Activated CD8-positive, alpha-beta memory T cell treated with anti-CD3 and anti-CD28 coated beads, Interleukin-2, amount 10 ng/mL, durations not matched to agents 7 days and 5 days (primary cell): Measurements from ENCODE around the gene RUNX1. TPM values are rescaled to one million over a fixed set of nuclear protein-coding genes. Genes with fewer than 3 reads are reported as not detected.

ENCODE experiments used
- ATAC-seq: fragments of 150-1000 bp; cut with Tn5 transposase; one replicate; pipeline ENCODE4 v1.10.0; 2021; ENCODE audit warnings: moderate library complexity
- CTCF ChIA-PET: fragments of 350-600 bp; sonication (Branson Sonifier 250); formaldehyde crosslinking; loops from one replicate; lab custom pipeline; 2021; ENCODE audit warnings: antibody characterized with exemption; lab: Charles Lee
- DNase-seq: peaks from one replicate; pipeline ENCODE4 v3.0.0-alpha.2; 2020
- H3K27ac Mint-ChIP-seq: one replicate; pipeline ENCODE4 v1.8.0; 2021; ENCODE audit warnings: mild to moderate bottlenecking, mixed read lengths
- H3K27me3 Mint-ChIP-seq: one replicate; pipeline ENCODE4 v1.8.0; 2021; ENCODE audit warnings: mixed read lengths
- H3K36me3 Mint-ChIP-seq: one replicate; pipeline ENCODE4 v1.8.0; 2021; ENCODE audit warnings: mild to moderate bottlenecking, mixed read lengths
- H3K4me1 Mint-ChIP-seq: one replicate; pipeline ENCODE4 v1.8.0; 2021; ENCODE audit warnings: mixed read lengths
- H3K4me3 Mint-ChIP-seq: one replicate; pipeline ENCODE4 v1.8.0; 2021; ENCODE audit warnings: mild to moderate bottlenecking, moderate library complexity, mixed read lengths
- H3K9me3 Mint-ChIP-seq: one replicate; pipeline ENCODE4 v1.8.0; 2022; ENCODE audit warnings: low read depth, mixed read lengths
- total RNA-seq, 2 experiments: library from RNA; stranded (reverse); gene quantifications; one replicate each; pipeline ENCODE4 v1.2.3, GENCODE V29; 2021

Gene RUNX1
- total RNA-seq, 2 experiments from 2014 or later: 23.3 to 35.3 TPM

DNA sequence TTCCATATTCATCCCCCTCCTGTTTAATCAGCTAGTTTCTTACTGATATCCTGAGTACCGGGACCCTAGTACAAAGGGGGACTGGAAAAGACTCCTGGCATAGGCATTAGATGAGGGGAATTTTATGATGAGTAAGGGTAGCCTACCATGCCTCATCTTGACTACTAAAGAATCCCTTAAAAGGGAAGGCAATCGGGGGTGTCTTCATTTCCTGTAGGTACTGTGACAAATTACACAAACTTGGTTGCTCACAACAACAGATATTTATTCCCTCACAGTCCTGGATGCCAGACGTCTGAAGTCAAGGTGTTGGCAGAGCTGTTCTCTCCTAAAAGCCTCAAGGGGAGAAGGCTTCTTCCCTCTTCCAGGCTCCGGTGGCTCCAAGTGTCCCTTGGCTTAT, 28.9 kb upstream of the RUNX1 start:
- ATAC-seq: no peak
- peaks cover 8% of the 10 kb centered on the region for H3K4me1 Mint-ChIP-seq

GRCh38 chr21:35077466-35077865, 28.4 kb upstream of the RUNX1 start:
- Mint-ChIP-seq H3K9me3 (peaks cover 2% of the 10 kb centered on the region), H3K27ac (no peak overlapping the region)
- ATAC-seq: no peak

More for the DNA sequence above, 28.9 kb upstream of the RUNX1 start:
- Mint-ChIP-seq H3K4me3 (no peak overlapping the region), H3K27me3 (peaks cover 7% of the 10 kb centered on the region), H3K9me3 (peaks cover 2% of the 10 kb centered on the region), H3K27ac (no peak overlapping the region), H3K36me3 (peaks cover 5% of the 10 kb centered on the region)
- DNase-seq: no peak
- CTCF ChIA-PET: no interaction called here

DNA sequence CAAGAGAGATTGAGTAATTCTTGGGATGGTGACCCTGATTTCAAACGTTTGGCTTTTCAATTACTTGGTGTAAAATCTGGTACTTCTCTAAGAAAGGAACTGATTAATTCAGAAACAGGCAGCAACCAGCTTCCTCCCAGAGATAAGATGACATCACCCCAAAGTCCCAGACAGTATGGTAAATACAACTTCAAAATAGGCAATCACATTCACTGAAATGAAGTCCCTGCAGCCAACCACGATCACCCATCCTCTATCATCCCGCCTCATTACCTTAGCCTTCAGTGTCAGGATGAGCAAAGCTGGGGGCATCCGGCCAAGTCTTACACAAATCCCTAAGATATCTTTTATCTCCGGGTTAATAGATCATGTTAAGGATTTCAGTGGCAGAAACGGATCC, 26.4 kb upstream of the RUNX1 start:
- peaks cover 5% of the 10 kb centered on the region for H3K36me3 Mint-ChIP-seq
- peaks cover 2% of the 10 kb centered on the region for H3K9me3 Mint-ChIP-seq
- peaks cover 6% of the 10 kb centered on the region for H3K27me3 Mint-ChIP-seq
- ATAC-seq (peak; percentile 42), DNase-seq (no peak)
- H3K27ac Mint-ChIP-seq: no peak overlapping the region
- H3K4me3 Mint-ChIP-seq: no peak overlapping the region
- CTCF ChIA-PET: interaction anchor here (1.1 to 1.2 kb wide), 2 partner anchors 12 to 15 kb away, joined by 3 read pairs; no protein-coding TSS in a partner anchor
- peaks cover 8% of the 10 kb centered on the region for H3K4me1 Mint-ChIP-seq

More at GRCh38 chr21:35077466-35077865, 28.4 kb upstream of the RUNX1 start:
- no peak overlapping the region for H3K4me3 Mint-ChIP-seq
- H3K27me3 Mint-ChIP-seq: peaks cover 7% of the 10 kb centered on the region
- H3K4me1 Mint-ChIP-seq: peaks cover 8% of the 10 kb centered on the region
- CTCF ChIA-PET: no interaction called here
- H3K36me3 Mint-ChIP-seq: peaks cover 5% of the 10 kb centered on the region
- DNase-seq: no peak

DNA sequence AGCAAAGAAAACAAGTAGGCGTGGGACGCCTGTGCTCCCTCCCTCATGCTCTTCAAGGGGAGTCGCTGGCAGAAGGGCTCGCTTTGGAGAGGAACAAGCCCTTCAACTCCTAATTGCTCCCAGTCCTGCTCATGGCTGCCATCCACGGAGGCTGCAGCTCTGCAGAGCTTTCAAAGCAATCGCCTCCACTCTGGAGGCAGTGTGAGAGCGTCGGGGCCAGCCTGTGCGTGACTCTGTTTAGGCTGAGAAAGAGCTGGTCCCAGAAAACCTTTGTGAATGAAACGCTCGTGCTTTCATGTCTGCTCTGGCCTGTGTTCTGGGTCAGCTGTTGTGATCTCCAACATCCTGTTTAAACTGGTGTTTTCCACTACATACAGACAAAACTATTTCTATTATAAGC, 23.9 kb upstream of the RUNX1 start:
- peaks cover 6% of the 10 kb centered on the region for H3K27me3 Mint-ChIP-seq
- H3K27ac Mint-ChIP-seq: no peak overlapping the region

DNA sequence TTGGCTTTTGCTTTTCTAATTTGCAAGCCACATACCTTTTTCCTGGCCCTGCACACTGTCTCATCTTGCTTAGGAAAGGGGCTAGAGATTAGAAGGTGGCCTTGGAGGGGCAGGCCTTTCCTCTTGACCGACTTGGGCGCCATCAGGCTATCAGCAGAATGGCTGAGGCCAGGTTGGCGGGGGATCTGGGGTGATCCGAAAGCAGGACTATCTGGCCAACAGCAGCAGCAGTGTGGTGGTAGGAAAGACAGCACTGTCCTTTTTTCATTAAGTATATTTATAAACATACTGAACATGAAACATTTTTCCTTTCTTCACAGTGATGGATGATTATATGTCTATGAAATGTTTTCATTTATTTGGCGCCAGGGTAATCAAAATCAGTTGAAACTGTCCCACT, 23.5 kb upstream of the RUNX1 start:
- ATAC-seq (no peak), DNase-seq (no peak)
- Mint-ChIP-seq H3K27ac (no peak overlapping the region), H3K9me3 (peaks cover 2% of the 10 kb centered on the region), H3K4me3 (no peak overlapping the region), H3K27me3 (peaks cover 6% of the 10 kb centered on the region), H3K4me1 (peaks cover 8% of the 10 kb centered on the region), H3K36me3 (peaks cover 7% of the 10 kb centered on the region)
- CTCF ChIA-PET: no interaction called here

More for the DNA sequence above, 23.9 kb upstream of the RUNX1 start:
- Mint-ChIP-seq H3K4me1 (peaks cover 8% of the 10 kb centered on the region), H3K36me3 (peaks cover 5% of the 10 kb centered on the region), H3K4me3 (no peak overlapping the region), H3K9me3 (peaks cover 2% of the 10 kb centered on the region)
- DNase-seq (no peak), ATAC-seq (no peak)
- CTCF ChIA-PET: no interaction called here

DNA sequence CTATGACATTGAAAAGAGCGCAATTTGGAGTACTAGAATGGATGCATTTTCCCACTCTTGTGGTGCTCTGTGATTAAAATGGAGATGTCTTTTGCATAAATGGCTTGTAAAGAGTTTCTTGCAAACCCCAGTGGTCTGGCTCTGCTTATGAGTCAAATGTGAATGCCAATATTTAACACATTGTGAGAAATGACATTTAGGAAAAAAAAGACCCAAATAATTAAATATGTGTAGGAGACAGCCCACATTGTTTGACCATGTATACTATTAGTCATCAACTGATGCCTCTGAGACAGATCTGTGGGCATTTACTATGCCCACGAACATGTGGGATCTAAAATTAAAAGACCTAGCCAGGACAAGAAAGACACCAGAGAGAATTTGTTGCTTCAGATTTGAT, 22.2 kb upstream of the RUNX1 start:
- Mint-ChIP-seq H3K36me3 (peaks cover 7% of the 10 kb centered on the region), H3K4me1 (peaks cover 8% of the 10 kb centered on the region), H3K27ac (no peak overlapping the region), H3K9me3 (peaks cover 4% of the 10 kb centered on the region), H3K27me3 (peaks cover 6% of the 10 kb centered on the region), H3K4me3 (no peak overlapping the region)
- ATAC-seq: no peak
- DNase-seq: no peak
- CTCF ChIA-PET: no interaction called here

GRCh38 chr21:35070436-35070835, 21.3 kb upstream of the RUNX1 start:
- DNase-seq (no peak), ATAC-seq (no peak)
- no peak overlapping the region for H3K4me3 Mint-ChIP-seq
- no peak overlapping the region for H3K27ac Mint-ChIP-seq
- H3K4me1 Mint-ChIP-seq: peaks cover 5% of the 10 kb centered on the region
- H3K36me3 Mint-ChIP-seq: peaks cover 7% of the 10 kb centered on the region
- CTCF ChIA-PET: no interaction called here
- H3K27me3 Mint-ChIP-seq: peaks cover 9% of the 10 kb centered on the region
- H3K9me3 Mint-ChIP-seq: peaks cover 7% of the 10 kb centered on the region

DNA sequence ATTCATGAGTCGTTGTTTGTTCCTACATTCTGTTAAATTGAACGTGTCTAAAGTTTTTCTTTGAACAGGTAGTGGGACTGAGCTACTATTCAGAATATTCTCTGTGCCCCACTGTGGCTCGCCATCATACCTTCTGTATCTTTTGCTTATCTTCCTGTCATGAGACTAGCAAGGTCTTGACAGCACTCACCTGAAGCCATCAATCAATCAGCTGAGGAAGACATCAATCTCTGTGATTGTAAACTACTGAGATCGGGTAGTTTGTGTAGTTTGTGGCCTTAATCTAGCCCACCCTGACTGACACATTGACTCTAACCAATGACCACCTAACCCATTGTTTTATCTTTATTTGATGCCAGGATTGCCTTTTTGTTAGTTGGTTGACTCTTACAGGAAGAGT, 17.7 kb upstream of the RUNX1 start:
- CTCF ChIA-PET: no interaction called here
- DNase-seq (no peak), ATAC-seq (no peak)
- Mint-ChIP-seq H3K4me1 (peaks cover 8% of the 10 kb centered on the region), H3K9me3 (peaks cover 5% of the 10 kb centered on the region), H3K27me3 (peaks cover 14% of the 10 kb centered on the region), H3K4me3 (no peak overlapping the region), H3K36me3 (peaks cover 4% of the 10 kb centered on the region), H3K27ac (no peak overlapping the region)

DNA sequence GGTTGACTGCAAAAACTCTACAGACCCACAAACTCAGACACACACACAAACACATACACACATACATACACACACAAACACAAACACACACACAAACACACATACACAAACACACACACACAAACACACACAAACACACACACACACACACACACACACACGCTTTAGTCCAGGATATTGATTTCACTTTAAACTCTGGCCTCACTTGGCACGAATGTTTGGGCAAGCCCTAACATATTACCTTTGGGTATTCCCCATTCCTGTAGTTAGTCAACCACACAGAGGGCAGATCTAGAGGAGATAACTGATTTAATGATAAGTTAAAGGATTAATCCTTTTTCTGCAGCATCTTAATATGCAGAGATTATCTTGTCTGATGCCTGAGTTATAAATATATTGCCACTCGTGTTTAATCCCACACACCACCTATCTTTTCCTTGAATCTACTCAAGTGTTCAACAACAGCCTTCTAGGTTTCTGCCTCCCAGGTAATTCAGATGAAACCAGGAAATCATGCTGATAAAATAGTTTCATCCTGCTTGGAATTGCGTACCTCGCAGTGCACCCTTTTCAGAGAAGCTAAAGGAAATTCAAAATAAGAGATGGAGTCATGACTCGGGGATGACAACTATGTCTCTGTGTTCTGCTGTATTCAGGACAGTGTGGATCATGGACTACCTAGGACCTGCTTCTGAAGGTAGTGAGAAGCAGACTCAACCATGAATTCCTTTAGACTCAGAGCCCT, 14.5 kb upstream of the RUNX1 start:
- Mint-ChIP-seq H3K27me3 (peaks cover 10% of the 10 kb centered on the region), H3K36me3 (peaks cover 7% of the 10 kb centered on the region), H3K9me3 (peaks cover 5% of the 10 kb centered on the region), H3K4me3 (no peak overlapping the region), H3K27ac (no peak overlapping the region), H3K4me1 (peaks cover 21% of the 10 kb centered on the region)
- ATAC-seq (no peak), DNase-seq (no peak)
- CTCF ChIA-PET: no interaction called here

GRCh38 chr21:35062016-35062415, 12.9 kb upstream of the RUNX1 start:
- DNase-seq: no peak
- no peak for ATAC-seq
- no peak overlapping the region for H3K27ac Mint-ChIP-seq
- no peak overlapping the region for H3K4me3 Mint-ChIP-seq
- H3K27me3 Mint-ChIP-seq: peaks cover 12% of the 10 kb centered on the region
- H3K36me3 Mint-ChIP-seq: peaks cover 6% of the 10 kb centered on the region
- H3K4me1 Mint-ChIP-seq: peaks cover 37% of the 10 kb centered on the region
- H3K9me3 Mint-ChIP-seq: peaks cover 5% of the 10 kb centered on the region
- CTCF ChIA-PET: no interaction called here

GRCh38 chr21:35059742-35060141, 10.6 kb upstream of the RUNX1 start:
- DNase-seq: no peak
- Mint-ChIP-seq H3K27me3 (peaks cover 9% of the 10 kb centered on the region), H3K27ac (no peak overlapping the region), H3K4me3 (no peak overlapping the region), H3K4me1 (peaks cover 41% of the 10 kb centered on the region), H3K36me3 (peaks cover 6% of the 10 kb centered on the region), H3K9me3 (no peaks in the 10 kb centered on the region)
- CTCF ChIA-PET: interaction anchor here (1.3 to 1.4 kb wide), 2 partner anchors 12 to 16 kb away, joined by 3 read pairs; no protein-coding TSS in a partner anchor
- ATAC-seq: no peak

GRCh38 chr21:35058058-35058457, 9.0 kb upstream of the RUNX1 start:
- Mint-ChIP-seq H3K4me3 (no peak overlapping the region), H3K36me3 (peaks cover 4% of the 10 kb centered on the region), H3K4me1 (peaks cover 33% of the 10 kb centered on the region), H3K27ac (no peak overlapping the region), H3K9me3 (no peaks in the 10 kb centered on the region), H3K27me3 (peaks cover 14% of the 10 kb centered on the region)
- ATAC-seq (no peak), DNase-seq (no peak)
- CTCF ChIA-PET: interaction anchor here (0.9 to 1.6 kb wide), 3 partner anchors 11 to 172 kb away, joined by 3 to 4 read pairs (median 3); no protein-coding TSS in a partner anchor

DNA sequence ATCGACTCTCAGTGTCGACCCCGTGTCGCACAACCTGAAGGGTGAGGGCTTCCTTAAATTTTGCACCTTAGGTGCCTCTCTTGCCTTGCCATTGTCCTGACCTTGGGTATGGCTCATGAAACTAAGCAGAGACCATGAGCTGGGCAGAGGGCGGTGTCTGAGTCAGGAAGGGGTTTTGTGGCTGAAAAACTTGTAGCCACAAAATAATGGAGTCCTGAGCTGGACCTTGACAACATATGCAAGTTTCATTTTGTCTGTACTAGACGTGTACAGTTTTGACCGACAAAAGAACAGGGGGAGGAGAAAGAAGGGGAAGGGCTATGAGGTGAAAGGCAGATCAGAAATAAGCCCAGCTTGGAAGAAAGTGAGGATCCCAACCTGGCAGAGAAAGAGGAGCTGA, 8.3 kb upstream of the RUNX1 start:
- Mint-ChIP-seq H3K9me3 (no peaks in the 10 kb centered on the region), H3K27ac (no peak overlapping the region), H3K27me3 (peaks cover 14% of the 10 kb centered on the region), H3K4me1 (peaks cover 33% of the 10 kb centered on the region), H3K36me3 (peaks cover 4% of the 10 kb centered on the region), H3K4me3 (no peak overlapping the region)
- ATAC-seq (peak; percentile 23), DNase-seq (no peak)
- CTCF ChIA-PET: interaction anchor here (0.9 to 1.4 kb wide), 2 partner anchors 11 to 68 kb away, joined by 3 to 4 read pairs; no protein-coding TSS in a partner anchor
